Stimulated activated CD8-positive, alpha-beta memory T cell treated with anti-CD3 and anti-CD28 coated beads, Interleukin-12 subunit alpha, Interleukin-12 subunit beta, amount 100 ng/mL, for 1 hour (primary cell): ENCODE results near the gene GPR27.

Experiments
- DNase-seq: peaks from one replicate; pipeline ENCODE4 v3.0.0-alpha.2; 2020; ENCODE audit warnings: low read depth

GPR27 gene

DNA sequence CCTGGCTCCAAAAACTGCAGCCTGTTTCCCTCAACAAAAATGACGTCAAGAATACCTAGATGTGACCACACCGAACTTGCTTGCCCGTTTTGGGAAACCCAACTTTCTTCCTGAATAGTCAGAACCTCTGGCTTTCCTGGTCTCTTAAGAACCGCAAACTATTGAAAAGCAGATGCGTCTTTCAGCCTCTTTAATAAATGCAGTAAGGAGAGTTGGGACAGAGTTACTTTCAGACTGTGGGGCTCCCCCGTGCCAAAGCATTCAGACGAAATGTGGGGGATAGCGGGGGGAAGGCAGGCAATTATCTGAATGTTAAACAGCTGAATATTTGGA is 32.5 kb downstream of the GPR27 start:
- no peak for DNase-seq

- no peak for DNase-seq
Measured at GRCh38 chr3:71786551-71786950, 32.9 kb downstream of the GPR27 start.

DNA sequence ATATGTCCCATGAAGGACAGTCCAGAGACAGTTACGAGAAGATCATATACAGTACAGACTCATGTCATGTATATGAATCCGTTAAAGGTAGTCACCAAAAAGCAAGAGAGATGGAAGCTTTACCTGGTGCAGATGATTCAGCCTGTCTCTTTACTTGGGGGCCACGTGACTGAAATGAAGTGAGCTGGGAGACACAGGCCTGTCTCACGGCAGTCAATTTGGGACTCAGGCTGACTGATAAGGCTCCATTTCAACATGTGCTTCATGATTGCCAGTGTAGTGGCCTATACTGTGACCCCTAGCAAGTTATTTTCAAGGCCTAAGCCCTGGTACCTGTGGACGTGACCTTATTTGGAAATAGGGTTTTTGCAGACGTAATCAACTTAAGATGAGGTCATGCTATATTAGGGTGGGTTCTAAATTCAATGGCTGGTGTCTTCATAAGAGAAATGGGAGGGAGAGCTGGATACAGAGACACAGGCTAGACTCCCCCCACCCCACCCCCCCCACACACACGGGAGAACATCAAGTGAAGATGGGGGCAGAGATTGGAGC is 34.3 kb downstream of the GPR27 start:
- DNase-seq: no peak

- no peak for DNase-seq
Measured at GRCh38 chr3:71789922-71790321, 36.3 kb downstream of the GPR27 start.

- no peak for DNase-seq
Measured at GRCh38 chr3:71791634-71792033, 38.0 kb downstream of the GPR27 start.

- DNase-seq: no peak
Measured at GRCh38 chr3:71796290-71796689, 42.6 kb downstream of the GPR27 start.

GRCh38 chr3:71797455-71797854 is 43.8 kb downstream of the GPR27 start:
- no peak for DNase-seq

- DNase-seq: no peak
Measured at GRCh38 chr3:71800023-71800422, 46.4 kb downstream of the GPR27 start.

GRCh38 chr3:71801986-71802385 is 48.3 kb downstream of the GPR27 start:
- DNase-seq: no peak

DNA sequence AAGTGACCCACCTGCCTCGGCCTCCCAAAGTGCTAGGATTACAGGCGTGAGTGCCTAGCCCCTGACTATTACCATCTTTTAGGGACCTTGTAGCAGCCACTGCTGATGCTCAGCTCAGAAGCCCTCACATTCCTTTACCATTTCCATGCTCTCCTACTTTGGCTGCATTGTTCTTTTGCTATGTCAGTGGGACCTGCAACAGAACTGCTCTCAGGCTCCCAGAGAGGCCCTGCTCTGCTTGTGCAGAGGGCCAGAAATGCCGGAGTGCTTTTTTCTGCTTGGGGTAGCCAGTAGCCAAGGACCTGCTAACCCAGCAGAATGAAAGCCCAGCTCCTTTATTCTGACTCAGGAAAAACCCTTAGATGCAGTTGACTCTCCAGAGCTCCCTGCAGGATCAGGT is 49.6 kb downstream of the GPR27 start:
- no peak for DNase-seq

DNA sequence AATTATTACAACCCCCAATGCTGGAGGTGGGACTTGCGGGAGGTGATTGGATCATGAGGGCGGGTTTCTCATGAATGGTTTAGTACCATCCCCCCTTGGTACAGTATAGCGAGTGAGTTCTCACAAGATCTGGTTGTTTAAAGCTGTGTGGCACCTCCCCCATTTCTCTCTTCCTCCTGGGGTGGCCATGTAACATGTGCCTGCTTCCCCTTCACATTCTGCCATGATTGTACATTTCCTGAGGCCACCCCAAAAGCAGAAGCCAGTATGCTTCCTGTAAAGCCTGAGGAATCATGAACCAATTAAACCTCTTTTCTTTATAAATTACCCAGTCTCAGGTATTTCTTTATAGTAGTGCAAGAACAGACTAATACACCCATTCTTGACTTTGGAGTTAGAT is 51.5 kb downstream of the GPR27 start:
- DNase-seq: no peak

GRCh38 chr3:71805691-71806090 is 52.0 kb downstream of the GPR27 start:
- DNase-seq: no peak
